Immature natural killer cell (primary cell): ENCODE results near the gene BSX. TPM values are rescaled to one million over a fixed set of nuclear protein-coding genes. Genes with fewer than 3 reads are reported as not detected.

Experiments used
- DNase-seq, 3 donors: peaks; one replicate each; pipeline ENCODE4 v3.0.0; 2022; ENCODE audit warnings: mixed read lengths in 1 of 3
- H3K27ac Mint-ChIP-seq, 6 donors: one replicate each; pipeline ENCODE4 v1.8.0; 2020; ENCODE audit warnings: mixed read lengths in 6 of 6, mild to moderate bottlenecking in 5 of 6, inconsistent platforms in 4 of 6, moderate library complexity in 3 of 6
- H3K27me3 Mint-ChIP-seq, 3 donors: one replicate each; pipeline ENCODE4 v1.8.0; 2020 to 2021; ENCODE audit warnings: low read depth in 3 of 3, mild to moderate bottlenecking in 3 of 3, mixed read lengths in 3 of 3, moderate library complexity in 3 of 3, inconsistent platforms in 1 of 3
- H3K36me3 Mint-ChIP-seq, 3 donors: one replicate each; pipeline ENCODE4 v1.8.0; 2020; ENCODE audit warnings: mixed read lengths in 3 of 3, inconsistent platforms in 2 of 3, mild to moderate bottlenecking in 2 of 3
- H3K4me1 Mint-ChIP-seq, 2 donors: one replicate each; pipeline ENCODE4 v1.8.0; 2020; ENCODE audit warnings: inconsistent platforms in 2 of 2, mild to moderate bottlenecking in 2 of 2, mixed read lengths in 2 of 2, moderate library complexity in 1 of 2
- H3K4me3 Mint-ChIP-seq, 5 donors: one replicate each; pipeline ENCODE4 v1.8.0; 2020; ENCODE audit warnings: mild to moderate bottlenecking in 5 of 5, mixed read lengths in 5 of 5, inconsistent platforms in 3 of 5, moderate library complexity in 3 of 5
- H3K9me3 Mint-ChIP-seq, 6 donors: one replicate each; pipeline ENCODE4 v1.8.0; 2020; ENCODE audit warnings: mild to moderate bottlenecking in 6 of 6, mixed read lengths in 6 of 6, inconsistent platforms in 4 of 6, moderate library complexity in 3 of 6
- polyA plus RNA-seq, 3 donors: library from polyadenylated mRNA; unstranded; fragments of 300-500 nt; fragmentation: Illumina TruSeq; gene quantifications; one replicate each; pipeline ENCODE4 v1.2.3, GENCODE V29; 2021

BSX gene
- not detected for polyA plus RNA-seq

DNA sequence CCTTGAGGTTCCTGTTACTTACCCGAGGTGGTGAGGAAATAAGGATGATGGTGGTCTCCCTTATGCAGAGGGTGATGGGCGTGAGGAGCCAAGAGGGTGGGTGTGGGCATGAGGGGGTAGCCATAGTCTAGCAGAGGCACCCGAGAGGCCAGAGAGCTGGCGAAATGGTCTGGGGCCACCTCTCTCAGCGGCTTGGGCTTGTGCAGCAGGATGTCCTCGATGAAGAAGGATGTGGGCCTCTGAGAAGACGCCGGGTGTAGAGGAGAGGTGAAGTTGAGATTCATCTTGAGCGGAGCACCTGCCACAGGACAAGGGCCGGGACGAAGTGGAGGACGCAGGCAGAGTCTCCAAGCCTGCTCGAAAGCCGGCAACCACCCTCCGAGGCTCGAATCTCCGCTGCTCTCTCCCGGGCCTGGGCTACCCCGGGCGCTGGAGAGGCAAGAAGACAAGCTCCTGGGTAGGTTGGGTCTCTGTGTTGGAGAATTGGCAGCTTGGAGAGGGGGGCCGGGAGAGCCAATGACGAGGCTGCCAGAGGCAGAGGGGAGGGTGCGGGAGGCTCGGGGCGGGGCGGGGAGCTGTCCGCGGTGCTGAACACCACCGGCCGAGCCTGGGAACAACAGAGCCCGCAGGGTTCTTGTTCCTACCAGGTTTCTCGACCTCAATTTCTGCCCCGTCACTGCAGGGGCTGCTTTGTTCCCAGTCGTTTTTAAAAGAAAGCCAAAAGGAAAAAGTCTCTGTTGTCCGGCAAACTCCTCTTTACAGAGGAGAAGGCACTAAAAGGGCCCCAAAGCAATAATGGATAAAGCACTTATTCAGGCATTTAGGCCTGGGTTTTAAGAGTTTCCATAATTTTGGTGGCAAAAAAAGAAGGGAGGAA, at the start of gene BSX:
BSX (minus strand) TSS at position 447 of the 877 bp plus-strand sequence; CDS start at position 284, 163 bp downstream.
- Mint-ChIP-seq H3K4me3 (peak within 1 kb of the TSS in 1 of 5 donors; percentile 87), H3K36me3 (peaks cover 3 to 12% (median 4%) of the 10 kb centered on the region in 3 donors), H3K4me1 (peaks cover 17 to 31% of the 10 kb centered on the region in 2 donors), H3K27me3 (peaks cover 32 to 62% (median 49%) of the 10 kb centered on the region in 3 donors), H3K27ac (no peak within 1 kb of the TSS), H3K9me3 (peaks cover 0 to 15% (median under 1%) of the 10 kb centered on the region in 6 donors)
- peak; percentile 17 to 34 (median 30) for DNase-seq

DNA sequence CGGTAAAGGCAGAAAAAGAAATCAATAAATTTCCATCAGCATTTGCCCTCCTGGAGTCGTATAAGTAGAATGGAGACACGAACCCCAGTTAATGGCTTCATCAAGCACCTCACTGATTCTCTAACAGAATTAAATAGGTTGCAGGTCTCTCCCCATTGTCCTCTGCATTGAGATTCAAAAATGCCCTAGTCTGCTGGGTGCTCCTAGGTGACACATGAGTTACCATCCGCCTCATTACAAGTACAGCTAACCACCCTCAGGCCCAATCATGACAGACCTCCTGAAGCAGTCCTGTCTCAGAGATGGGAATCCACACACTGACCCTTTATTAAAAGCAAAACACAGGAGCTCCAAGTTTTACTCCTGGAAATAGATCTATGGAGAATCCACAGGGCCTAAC, 48.9 kb upstream of the BSX start:
- peaks cover 0 to 1% (median 0%) of the 10 kb centered on the region in 6 donors for H3K9me3 Mint-ChIP-seq

DNA sequence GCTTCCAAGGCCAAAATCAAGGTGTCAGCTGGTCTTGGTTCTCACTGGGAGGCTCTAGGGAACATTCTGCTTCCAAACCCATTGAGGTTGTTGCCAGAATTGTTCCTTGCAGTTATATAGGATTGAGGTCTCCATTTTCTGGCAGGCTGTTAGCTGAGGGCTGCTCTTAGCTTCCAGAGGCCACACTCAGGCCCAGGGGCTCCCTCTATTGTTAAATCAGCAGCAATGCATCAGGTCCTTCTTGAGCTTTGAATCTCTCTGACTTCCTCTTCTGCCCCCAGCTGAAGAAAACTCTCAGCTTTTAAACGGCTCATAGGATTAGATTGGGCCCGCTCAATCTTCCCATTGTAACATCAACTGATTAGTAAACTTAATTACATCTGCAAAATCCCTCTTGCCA, 39.3 kb upstream of the BSX start:
- no peak overlapping the region for H3K27ac Mint-ChIP-seq
- H3K36me3 Mint-ChIP-seq: no peaks in the 10 kb centered on the region
- peaks cover 2 to 9% of the 10 kb centered on the region in 2 donors for H3K4me1 Mint-ChIP-seq
- peak; percentile 7 to 26 (median 20) for DNase-seq
- no peaks in the 10 kb centered on the region for H3K9me3 Mint-ChIP-seq
- peaks cover 0 to 5% (median 5%) of the 10 kb centered on the region in 3 donors for H3K27me3 Mint-ChIP-seq
- no peak overlapping the region for H3K4me3 Mint-ChIP-seq

More for the DNA sequence above, 48.9 kb upstream of the BSX start:
- DNase-seq: no peak
- Mint-ChIP-seq H3K4me3 (no peak overlapping the region), H3K36me3 (no peaks in the 10 kb centered on the region), H3K27me3 (peaks cover 0 to 2% (median 1%) of the 10 kb centered on the region in 3 donors), H3K4me1 (peaks cover 7 to 8% of the 10 kb centered on the region in 2 donors), H3K27ac (no peak overlapping the region)

DNA sequence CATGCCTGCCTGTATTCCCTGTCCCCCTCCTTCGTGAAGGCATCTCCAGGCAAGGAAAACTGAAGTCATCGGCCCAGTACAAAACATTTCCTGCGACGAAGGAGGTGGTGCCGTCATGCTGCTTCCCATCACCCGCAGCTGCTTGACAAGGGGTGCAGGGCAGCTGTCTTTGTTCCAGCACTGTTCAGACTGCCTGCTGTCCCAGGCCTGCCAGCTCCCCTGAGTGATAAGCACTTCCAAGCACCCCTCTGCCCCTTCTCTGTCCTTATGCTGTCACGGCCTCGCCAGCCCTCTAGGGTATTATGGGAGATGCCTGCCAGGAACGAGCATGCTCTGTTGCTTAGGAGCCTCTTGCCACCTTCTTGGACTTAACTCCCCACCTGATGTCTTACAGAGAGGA, 37.1 kb upstream of the BSX start:
- H3K27ac Mint-ChIP-seq: no peak overlapping the region

DNA sequence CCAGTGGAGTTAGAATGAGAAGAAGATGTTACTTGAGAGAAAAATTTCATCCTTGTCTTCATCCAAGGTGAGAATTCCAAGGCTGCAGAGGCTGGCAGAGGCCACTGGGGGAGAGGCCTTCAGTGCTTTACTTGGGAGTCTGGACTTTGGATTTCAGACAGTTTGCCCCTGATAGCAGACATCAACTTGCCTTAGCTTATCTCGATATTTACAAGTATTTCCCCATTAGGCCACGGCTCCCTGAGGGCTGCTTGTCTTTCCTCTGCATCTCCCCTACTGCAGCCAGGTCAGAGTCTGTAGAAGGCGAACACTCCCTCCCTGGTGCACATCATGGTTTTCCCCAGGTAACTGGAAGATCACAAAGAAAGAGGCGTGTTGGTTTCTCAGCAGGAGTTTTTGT, 29.9 kb upstream of the BSX start:
- Mint-ChIP-seq H3K36me3 (no peaks in the 10 kb centered on the region), H3K4me1 (no peaks in the 10 kb centered on the region), H3K27ac (no peak overlapping the region), H3K4me3 (no peak overlapping the region), H3K27me3 (peaks cover under 1 to 11% (median 1%) of the 10 kb centered on the region in 3 donors), H3K9me3 (no peaks in the 10 kb centered on the region)
- no peak for DNase-seq

More for the DNA sequence above, 37.1 kb upstream of the BSX start:
- Mint-ChIP-seq H3K36me3 (no peaks in the 10 kb centered on the region), H3K4me3 (no peak overlapping the region), H3K9me3 (no peaks in the 10 kb centered on the region), H3K4me1 (peaks cover 2 to 9% of the 10 kb centered on the region in 2 donors), H3K27me3 (peaks cover 0 to 5% (median 5%) of the 10 kb centered on the region in 3 donors)
- DNase-seq: no peak

DNA sequence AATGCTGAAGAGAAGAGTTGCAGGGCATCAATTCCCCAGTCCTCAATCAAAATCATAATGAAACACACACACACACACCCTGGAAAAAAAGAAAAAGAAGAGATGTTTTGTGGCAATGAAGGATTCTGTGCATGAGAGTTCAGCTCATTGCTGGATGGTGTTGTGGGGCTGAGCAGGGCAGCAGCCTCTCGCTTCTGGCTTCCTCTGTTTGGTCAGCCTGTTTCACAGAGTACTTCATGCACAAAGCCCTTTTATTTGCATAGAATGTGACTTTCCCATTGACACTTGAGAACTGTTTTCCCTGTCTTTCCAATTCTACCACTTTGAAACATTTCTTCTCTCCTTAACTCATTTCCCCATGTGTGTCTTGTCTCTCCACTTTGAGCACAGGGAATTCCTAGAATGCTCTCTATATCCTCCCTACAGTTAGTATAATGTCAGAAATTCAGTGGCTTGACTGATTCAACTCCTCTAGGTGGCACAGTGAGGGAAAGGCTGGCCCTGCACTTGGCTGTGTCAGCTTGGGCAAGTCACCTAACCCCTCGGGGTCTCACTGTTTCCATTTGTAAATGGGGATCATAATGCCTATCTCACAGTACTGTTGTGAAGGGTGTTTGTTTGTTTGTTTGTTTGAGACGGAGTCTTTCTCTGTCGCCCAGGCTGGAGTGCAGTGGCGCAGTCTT, 25.4 kb upstream of the BSX start:
- no peak overlapping the region for H3K4me3 Mint-ChIP-seq
- H3K36me3 Mint-ChIP-seq: no peaks in the 10 kb centered on the region
- no peaks in the 10 kb centered on the region for H3K9me3 Mint-ChIP-seq
- H3K4me1 Mint-ChIP-seq: no peaks in the 10 kb centered on the region
- H3K27me3 Mint-ChIP-seq: peaks cover 0 to 11% (median 7%) of the 10 kb centered on the region in 3 donors
- no peak for DNase-seq
- H3K27ac Mint-ChIP-seq: no peak overlapping the region

DNA sequence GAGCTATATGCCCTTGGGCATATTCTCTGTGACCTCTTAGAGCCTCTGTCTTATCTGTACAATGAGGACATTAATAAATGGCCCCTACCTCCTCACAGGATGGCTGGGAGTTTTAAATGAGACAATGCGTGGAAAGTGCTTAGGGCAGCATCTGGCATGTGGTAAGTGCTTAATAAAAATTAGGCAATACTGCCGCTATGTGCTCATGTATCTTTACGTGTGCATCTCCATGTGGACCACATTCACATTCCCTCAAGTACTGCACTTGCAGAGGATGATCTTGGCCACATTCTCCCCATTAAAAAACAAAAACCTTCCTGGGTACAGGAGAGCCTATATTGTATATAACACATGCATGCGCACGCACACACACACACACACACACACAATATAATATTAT, 19.1 kb upstream of the BSX start:
- Mint-ChIP-seq H3K4me1 (no peaks in the 10 kb centered on the region), H3K9me3 (no peaks in the 10 kb centered on the region), H3K27me3 (peaks cover 6 to 16% (median 8%) of the 10 kb centered on the region in 3 donors), H3K4me3 (no peak overlapping the region), H3K36me3 (peaks cover 0 to 3% (median 0%) of the 10 kb centered on the region in 3 donors), H3K27ac (no peak overlapping the region)
- no peak for DNase-seq

DNA sequence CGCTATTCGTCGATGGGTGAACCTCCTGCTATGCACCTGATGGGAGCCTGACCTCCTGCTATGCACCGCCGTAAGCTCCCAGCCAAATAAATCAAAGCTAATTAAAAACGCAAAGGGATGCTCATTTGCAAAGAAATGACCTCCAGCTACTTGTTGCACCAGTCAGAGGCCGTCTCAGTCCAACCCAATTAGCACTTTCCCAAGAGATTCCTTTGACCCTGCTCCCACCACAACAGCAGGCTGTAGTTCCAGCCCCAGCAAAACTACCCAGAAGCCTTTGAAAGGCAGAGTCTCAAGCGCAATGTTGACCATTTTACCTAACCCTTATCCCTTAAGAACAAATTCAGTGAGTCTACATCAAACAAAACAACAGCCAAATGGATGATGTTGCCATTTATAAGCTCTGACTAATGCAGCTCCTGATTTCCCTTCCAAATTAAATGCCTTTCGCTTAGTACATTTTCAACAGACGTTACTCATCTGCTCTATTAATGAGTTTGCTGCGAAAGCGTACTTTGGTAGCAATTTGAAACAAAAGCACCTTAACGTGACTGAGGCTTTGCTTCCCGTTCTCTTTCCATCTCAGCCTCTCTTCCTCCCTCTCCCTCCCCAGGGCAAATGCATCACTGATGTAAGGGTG, 17.2 kb upstream of the BSX start:
- H3K36me3 Mint-ChIP-seq: peaks cover 0 to 3% (median 0%) of the 10 kb centered on the region in 3 donors

DNA sequence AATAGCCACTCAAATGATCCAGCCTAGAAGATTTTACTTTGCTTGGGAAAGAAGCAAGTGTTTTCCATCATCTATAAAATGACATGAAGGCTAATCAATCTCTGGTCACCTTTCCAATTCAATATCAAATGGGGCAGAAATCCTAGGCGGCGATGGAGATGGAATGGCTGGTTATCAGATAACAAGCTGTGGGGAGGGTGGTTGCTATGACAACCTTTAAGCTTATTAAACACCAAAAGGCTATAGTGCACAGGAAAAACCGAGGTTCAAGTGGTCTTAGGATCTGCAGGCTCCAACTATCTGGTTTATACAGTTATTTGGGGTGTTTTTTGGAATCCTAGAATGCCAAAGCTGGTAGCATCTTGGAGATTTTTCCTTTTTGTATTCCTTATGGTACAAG, 13.9 kb upstream of the BSX start:
- Mint-ChIP-seq H3K4me3 (no peak overlapping the region), H3K9me3 (no peaks in the 10 kb centered on the region), H3K4me1 (no peaks in the 10 kb centered on the region), H3K36me3 (peaks cover 0 to 3% (median 0%) of the 10 kb centered on the region in 3 donors), H3K27ac (no peak overlapping the region), H3K27me3 (peaks cover 11 to 20% (median 17%) of the 10 kb centered on the region in 3 donors)
- DNase-seq: no peak

More for the DNA sequence above, 17.2 kb upstream of the BSX start:
- DNase-seq: no peak
- Mint-ChIP-seq H3K9me3 (no peaks in the 10 kb centered on the region), H3K27ac (no peak overlapping the region), H3K27me3 (peaks cover 10 to 17% (median 11%) of the 10 kb centered on the region in 3 donors), H3K4me1 (no peaks in the 10 kb centered on the region), H3K4me3 (no peak overlapping the region)

DNA sequence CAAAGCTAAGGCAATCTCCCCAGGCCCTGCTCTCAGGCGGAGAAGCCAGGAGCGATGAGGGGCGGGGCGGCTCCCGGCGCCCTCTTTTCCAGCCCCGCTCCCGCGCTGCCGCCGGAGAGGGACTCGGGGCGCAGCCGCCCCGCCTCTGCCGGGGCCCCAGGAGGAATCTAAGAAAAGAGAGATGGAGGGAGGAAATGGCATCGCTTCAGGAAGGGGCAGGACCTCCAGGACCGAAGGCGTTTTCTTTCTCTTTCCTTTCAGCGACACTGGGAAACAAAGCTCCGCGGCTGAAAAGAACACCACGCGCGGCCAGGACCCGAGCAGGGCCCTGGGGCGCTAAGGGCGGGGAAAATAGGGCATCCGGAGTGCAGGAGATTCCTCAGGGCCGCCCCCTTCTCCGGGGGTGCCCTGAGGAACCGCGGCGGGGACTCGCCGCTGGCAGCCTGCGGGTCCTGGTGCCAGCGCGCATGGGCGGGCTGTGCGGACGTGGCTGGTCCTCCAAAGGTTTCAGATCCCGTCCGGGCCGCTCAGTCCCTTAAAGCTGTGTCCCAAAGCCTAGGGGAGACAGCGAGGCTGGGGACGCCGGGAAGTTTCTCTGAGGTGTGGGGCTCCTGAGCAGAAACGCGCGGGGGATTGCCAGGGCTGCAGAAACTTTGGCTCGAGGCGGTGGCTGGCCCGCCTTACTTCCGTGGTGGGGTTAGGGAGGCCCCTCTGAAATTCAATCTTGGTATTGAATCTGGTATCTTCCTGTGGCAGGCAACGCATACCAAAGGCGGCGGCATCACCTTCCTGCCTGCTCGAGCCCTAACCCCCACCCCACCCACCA, 2.8 kb upstream of the BSX start:
- Mint-ChIP-seq H3K4me1 (peaks cover 13 to 31% of the 10 kb centered on the region in 2 donors), H3K27ac (no peak overlapping the region), H3K9me3 (peaks cover 0 to 9% (median under 1%) of the 10 kb centered on the region in 6 donors), H3K27me3 (peaks cover 33 to 58% (median 42%) of the 10 kb centered on the region in 3 donors), H3K36me3 (peaks cover 3 to 8% (median 4%) of the 10 kb centered on the region in 3 donors), H3K4me3 (peak overlapping the region; percentile 80 to 89 (median 87))
- DNase-seq: no peak

DNA sequence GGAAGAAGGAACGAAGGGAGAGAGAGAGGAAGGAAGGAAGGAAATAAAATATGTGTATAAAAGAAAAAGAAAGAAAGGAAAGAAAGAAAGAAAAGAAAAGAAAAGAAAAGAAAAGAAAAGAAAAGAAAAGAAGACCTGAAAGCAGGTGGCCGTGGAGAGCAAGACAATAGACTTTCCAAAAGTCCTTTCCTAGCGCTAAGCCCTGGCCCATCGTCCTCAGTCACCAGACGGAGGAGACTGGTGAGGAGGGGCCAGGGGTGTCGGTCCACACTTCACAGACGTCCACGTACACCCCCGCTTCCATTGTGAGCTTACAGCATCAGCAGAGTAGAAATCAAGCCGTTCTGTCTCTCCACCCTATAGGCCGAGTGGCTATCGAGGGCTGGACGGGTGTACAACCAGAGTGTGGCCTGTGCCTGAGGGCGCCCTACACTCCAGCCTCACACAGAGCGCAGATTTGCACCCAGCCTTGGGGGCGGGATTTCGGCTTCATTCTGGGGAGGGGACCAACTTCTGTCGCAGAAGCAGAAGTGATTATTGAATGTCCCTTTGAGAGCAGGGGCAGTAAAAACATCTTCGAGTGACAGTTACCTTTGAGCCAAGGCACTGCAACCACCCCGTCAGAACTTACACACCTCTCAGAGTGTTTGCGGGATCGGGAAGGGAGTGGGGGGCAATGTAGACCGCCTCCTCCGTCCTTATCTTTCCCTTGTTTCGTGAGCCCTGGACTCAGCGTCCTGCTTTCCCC, 2.0 kb upstream of the BSX start:
- H3K36me3 Mint-ChIP-seq: peaks cover 3 to 8% (median 4%) of the 10 kb centered on the region in 3 donors
- H3K9me3 Mint-ChIP-seq: peaks cover 0 to 9% (median under 1%) of the 10 kb centered on the region in 6 donors
- peaks cover 30 to 56% (median 42%) of the 10 kb centered on the region in 3 donors for H3K27me3 Mint-ChIP-seq
- DNase-seq: no peak
- H3K27ac Mint-ChIP-seq: no peak overlapping the region
- peaks cover 13 to 31% of the 10 kb centered on the region in 2 donors for H3K4me1 Mint-ChIP-seq
- H3K4me3 Mint-ChIP-seq: peak overlapping the region; percentile 80 to 89 (median 87)

DNA sequence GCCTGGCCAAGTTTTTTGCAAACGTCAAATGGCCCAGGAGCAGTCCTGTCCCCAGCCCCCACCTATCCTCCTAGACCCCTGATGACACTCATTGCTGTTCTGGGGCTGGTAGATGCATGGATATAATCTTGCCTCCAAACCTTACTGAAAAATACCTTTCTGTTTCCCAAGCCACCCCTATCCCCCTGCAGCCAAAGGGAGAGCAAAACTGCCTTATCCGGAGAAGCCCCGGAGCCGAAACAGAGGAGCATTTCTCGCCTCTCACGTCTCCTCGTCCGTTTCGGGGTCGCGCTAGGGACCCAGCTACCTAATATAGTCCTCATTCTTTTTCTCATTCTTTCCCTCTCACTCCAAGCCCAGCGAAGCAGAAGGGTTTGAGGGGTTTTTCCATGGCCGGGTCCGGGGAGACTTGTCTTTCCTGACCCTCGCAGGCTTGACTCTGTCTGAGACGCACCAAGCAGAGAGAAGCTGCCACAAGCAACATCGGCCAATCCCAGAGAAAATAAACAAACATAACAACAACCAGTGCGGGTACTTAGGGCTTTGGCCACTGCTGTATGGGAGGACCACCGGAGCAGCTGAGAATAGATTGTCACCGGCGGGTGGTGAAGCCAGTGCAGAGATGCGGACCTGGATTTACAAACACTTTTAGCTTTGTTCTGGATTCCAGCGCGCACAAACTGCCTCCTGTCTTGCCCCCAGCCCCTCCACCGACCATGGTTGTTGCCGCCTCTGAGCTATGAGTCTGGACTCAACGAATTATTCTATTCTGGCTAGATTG, 1.6 kb downstream of the BSX start:
- H3K9me3 Mint-ChIP-seq: peaks cover 0 to 15% (median 1%) of the 10 kb centered on the region in 6 donors
- peaks cover 3 to 12% (median 4%) of the 10 kb centered on the region in 3 donors for H3K36me3 Mint-ChIP-seq
- peaks cover 39 to 66% (median 40%) of the 10 kb centered on the region in 3 donors for H3K27me3 Mint-ChIP-seq
- no peak for DNase-seq
- H3K4me1 Mint-ChIP-seq: peaks cover 17 to 28% of the 10 kb centered on the region in 2 donors
- no peak overlapping the region for H3K27ac Mint-ChIP-seq
- peak overlapping the region in 1 of 5 donors; percentile 49 for H3K4me3 Mint-ChIP-seq
